ENCODE measurements around the gene PRR9. TPM values are rescaled to one million over a fixed set of nuclear protein-coding genes. Genes with fewer than 3 reads are reported as not detected.

PRR9 gene
- total and polyA plus RNA-seq, 2 experiments from 2014 or later, result not detected

DNA sequence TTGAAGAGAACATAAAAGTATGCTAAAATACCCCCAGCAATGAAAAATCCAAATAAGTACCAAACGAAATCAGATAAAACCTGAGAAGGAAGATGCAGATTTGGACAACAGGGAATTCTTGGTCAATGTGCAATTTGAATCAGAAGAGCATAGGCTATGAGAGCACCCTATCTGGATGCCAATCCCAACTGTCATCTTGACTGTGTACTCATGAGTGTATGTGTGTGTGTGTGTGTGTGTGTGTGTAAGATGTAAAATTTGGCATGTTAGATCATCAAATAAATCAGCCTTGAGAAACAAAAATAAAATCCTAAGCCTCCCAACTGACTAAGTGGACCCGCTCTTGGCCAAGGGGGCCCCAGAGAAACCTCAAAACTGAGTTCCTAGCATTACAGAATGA lies 48.7 kb upstream of the PRR9 start:
- Mint-ChIP-seq H3K4me3 (no peak overlapping the region), H3K27ac (no peak overlapping the region), H3K36me3 (ENCODE audit: low read depth) (no peaks in the 10 kb centered on the region), H3K4me1 (no peaks in the 10 kb centered on the region; the same call in 2 of the 3 replicates), H3K27me3 (ENCODE audit: insufficient read depth, low read depth, poor library complexity) (peaks cover 3% of the 10 kb centered on the region), H3K9me3 (no peaks in the 10 kb centered on the region; the same call in none of the 3 replicates)
- H3F3A ChIP-seq (replicated peaks; ENCODE audit: low read depth), result no peaks in the 10 kb centered on the region
- no peaks in the 10 kb centered on the region for H3K4me1 ChIP-seq (ENCODE audit: insufficient read depth)
- H3K27ac ChIP-seq (ENCODE audit: low read depth), result no peak overlapping the region
- H3K4me2 ChIP-seq, result no peak overlapping the region
- no peaks in the 10 kb centered on the region for H3K27me3 ChIP-seq (ENCODE audit: insufficient read depth)
- H3K9me2 ChIP-seq (ENCODE audit: insufficient read depth), result peaks cover 34% of the 10 kb centered on the region
- no peaks in the 10 kb centered on the region for H4K20me1 ChIP-seq (replicated peaks; ENCODE audit: insufficient read depth)
- ATAC-seq (no peak), DNase-seq (ENCODE audit: low spot score) (no peak)
- TF ChIP-seq NANOG (IDR thresholded peaks at IDR 0.05; ENCODE audit: borderline replicate concordance), result no peak
- TF ChIP-seq ZNF331 (CRISPR knock-in tag; IDR thresholded peaks at IDR 0.05; ENCODE audit: low read depth), result no peak
- no peak for TF ChIP-seq EZH2 (IDR thresholded peaks at IDR 0.05; ENCODE audit: low read depth, unreplicated experiment)
- TF ChIP-seq JUNB (IDR thresholded peaks at IDR 0.05; ENCODE audit: unreplicated experiment), result no peak
- no peak for TF ChIP-seq POLR2AphosphoS5 (IDR thresholded peaks at IDR 0.05; ENCODE audit: low read depth)
- H3K79me2 ChIP-seq (replicated peaks; ENCODE audit: insufficient read depth), result no peaks in the 10 kb centered on the region
- no peaks in the 10 kb centered on the region for H3K36me3 ChIP-seq (ENCODE audit: insufficient read depth)
- H3K4me3 ChIP-seq, result no peak overlapping the region
- no peak overlapping the region for H2AFZ ChIP-seq

GRCh38 chr1:153174624-153175023 lies 42.8 kb upstream of the PRR9 start:
- DNase-seq (ENCODE audit: low spot score), result no peak
- H3F3A ChIP-seq (replicated peaks; ENCODE audit: low read depth), result no peaks in the 10 kb centered on the region
- H4K20me1 ChIP-seq (replicated peaks; ENCODE audit: insufficient read depth), result no peaks in the 10 kb centered on the region
- ATAC-seq, result no peak
- H3K36me3 Mint-ChIP-seq (ENCODE audit: low read depth), result no peaks in the 10 kb centered on the region
- H3K27me3 Mint-ChIP-seq (ENCODE audit: insufficient read depth, low read depth, poor library complexity), result peaks cover 1% of the 10 kb centered on the region
- H3K4me2 ChIP-seq, result no peak overlapping the region
- H3K27me3 ChIP-seq (ENCODE audit: insufficient read depth), result no peaks in the 10 kb centered on the region
- H3K4me1 Mint-ChIP-seq, result no peaks in the 10 kb centered on the region; the same call in 2 of the 3 replicates
- 0 out of 2 replicates have a peak overlapping the region, but pooled peaks have one; percentile 6 for H2AFZ ChIP-seq
- H3K36me3 ChIP-seq (ENCODE audit: insufficient read depth), result no peaks in the 10 kb centered on the region
- no peak overlapping the region for H3K4me3 ChIP-seq
- no peaks in the 10 kb centered on the region; the same call in 2 of the 3 replicates for H3K9me3 Mint-ChIP-seq
- no peaks in the 10 kb centered on the region for H3K4me1 ChIP-seq (ENCODE audit: insufficient read depth)
- H3K9me2 ChIP-seq (ENCODE audit: insufficient read depth), result peaks cover 29% of the 10 kb centered on the region
- no peak overlapping the region for H3K4me3 Mint-ChIP-seq
- H3K27ac ChIP-seq (ENCODE audit: low read depth), result no peak overlapping the region
- no peak overlapping the region for H3K27ac Mint-ChIP-seq
- H3K79me2 ChIP-seq (replicated peaks; ENCODE audit: insufficient read depth), result no peaks in the 10 kb centered on the region
- TF ChIP-seq ZNF114 (CRISPR knock-in tag; IDR thresholded peaks at IDR 0.05), result no peak
- TF ChIP-seq, protein P1, sequence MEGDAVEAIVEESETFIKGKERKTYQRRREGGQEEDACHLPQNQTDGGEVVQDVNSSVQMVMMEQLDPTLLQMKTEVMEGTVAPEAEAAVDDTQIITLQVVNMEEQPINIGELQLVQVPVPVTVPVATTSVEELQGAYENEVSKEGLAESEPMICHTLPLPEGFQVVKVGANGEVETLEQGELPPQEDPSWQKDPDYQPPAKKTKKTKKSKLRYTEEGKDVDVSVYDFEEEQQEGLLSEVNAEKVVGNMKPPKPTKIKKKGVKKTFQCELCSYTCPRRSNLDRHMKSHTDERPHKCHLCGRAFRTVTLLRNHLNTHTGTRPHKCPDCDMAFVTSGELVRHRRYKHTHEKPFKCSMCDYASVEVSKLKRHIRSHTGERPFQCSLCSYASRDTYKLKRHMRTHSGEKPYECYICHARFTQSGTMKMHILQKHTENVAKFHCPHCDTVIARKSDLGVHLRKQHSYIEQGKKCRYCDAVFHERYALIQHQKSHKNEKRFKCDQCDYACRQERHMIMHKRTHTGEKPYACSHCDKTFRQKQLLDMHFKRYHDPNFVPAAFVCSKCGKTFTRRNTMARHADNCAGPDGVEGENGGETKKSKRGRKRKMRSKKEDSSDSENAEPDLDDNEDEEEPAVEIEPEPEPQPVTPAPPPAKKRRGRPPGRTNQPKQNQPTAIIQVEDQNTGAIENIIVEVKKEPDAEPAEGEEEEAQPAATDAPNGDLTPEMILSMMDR (conservative IDR thresholded peaks at IDR 0.05; ENCODE audit: low read depth in 2 of 2), result no peak
- no peak for TF ChIP-seq ZNF331 (CRISPR knock-in tag; IDR thresholded peaks at IDR 0.05; ENCODE audit: low read depth)
- TF ChIP-seq JUNB (IDR thresholded peaks at IDR 0.05; ENCODE audit: unreplicated experiment), result no peak
- TF ChIP-seq POLR2AphosphoS5 (IDR thresholded peaks at IDR 0.05; ENCODE audit: low read depth), result no peak
- TF ChIP-seq NANOG (IDR thresholded peaks at IDR 0.05; ENCODE audit: borderline replicate concordance), result no peak
- TF ChIP-seq, protein P2, sequence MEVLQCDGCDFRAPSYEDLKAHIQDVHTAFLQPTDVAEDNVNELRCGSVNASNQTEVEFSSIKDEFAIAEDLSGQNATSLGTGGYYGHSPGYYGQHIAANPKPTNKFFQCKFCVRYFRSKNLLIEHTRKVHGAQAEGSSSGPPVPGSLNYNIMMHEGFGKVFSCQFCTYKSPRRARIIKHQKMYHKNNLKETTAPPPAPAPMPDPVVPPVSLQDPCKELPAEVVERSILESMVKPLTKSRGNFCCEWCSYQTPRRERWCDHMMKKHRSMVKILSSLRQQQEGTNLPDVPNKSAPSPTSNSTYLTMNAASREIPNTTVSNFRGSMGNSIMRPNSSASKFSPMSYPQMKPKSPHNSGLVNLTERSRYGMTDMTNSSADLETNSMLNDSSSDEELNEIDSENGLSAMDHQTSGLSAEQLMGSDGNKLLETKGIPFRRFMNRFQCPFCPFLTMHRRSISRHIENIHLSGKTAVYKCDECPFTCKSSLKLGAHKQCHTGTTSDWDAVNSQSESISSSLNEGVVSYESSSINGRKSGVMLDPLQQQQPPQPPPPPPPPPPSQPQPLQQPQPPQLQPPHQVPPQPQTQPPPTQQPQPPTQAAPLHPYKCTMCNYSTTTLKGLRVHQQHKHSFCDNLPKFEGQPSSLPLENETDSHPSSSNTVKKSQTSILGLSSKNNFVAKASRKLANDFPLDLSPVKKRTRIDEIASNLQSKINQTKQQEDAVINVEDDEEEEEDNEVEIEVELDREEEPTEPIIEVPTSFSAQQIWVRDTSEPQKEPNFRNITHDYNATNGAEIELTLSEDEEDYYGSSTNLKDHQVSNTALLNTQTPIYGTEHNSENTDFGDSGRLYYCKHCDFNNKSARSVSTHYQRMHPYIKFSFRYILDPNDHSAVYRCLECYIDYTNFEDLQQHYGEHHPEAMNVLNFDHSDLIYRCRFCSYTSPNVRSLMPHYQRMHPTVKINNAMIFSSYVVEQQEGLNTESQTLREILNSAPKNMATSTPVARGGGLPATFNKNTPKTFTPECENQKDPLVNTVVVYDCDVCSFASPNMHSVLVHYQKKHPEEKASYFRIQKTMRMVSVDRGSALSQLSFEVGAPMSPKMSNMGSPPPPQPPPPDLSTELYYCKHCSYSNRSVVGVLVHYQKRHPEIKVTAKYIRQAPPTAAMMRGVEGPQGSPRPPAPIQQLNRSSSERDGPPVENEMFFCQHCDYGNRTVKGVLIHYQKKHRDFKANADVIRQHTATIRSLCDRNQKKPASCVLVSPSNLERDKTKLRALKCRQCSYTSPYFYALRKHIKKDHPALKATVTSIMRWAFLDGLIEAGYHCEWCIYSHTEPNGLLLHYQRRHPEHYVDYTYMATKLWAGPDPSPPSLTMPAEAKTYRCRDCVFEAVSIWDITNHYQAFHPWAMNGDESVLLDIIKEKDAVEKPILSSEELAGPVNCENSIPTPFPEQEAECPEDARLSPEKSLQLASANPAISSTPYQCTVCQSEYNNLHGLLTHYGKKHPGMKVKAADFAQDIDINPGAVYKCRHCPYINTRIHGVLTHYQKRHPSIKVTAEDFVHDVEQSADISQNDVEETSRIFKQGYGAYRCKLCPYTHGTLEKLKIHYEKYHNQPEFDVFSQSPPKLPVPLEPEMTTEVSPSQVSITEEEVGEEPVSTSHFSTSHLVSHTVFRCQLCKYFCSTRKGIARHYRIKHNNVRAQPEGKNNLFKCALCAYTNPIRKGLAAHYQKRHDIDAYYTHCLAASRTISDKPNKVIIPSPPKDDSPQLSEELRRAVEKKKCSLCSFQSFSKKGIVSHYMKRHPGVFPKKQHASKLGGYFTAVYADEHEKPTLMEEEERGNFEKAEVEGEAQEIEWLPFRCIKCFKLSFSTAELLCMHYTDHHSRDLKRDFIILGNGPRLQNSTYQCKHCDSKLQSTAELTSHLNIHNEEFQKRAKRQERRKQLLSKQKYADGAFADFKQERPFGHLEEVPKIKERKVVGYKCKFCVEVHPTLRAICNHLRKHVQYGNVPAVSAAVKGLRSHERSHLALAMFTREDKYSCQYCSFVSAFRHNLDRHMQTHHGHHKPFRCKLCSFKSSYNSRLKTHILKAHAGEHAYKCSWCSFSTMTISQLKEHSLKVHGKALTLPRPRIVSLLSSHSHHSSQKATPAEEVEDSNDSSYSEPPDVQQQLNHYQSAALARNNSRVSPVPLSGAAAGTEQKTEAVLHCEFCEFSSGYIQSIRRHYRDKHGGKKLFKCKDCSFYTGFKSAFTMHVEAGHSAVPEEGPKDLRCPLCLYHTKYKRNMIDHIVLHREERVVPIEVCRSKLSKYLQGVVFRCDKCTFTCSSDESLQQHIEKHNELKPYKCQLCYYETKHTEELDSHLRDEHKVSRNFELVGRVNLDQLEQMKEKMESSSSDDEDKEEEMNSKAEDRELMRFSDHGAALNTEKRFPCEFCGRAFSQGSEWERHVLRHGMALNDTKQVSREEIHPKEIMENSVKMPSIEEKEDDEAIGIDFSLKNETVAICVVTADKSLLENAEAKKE (CRISPR knock-in tag; IDR thresholded peaks at IDR 0.05), result no peak
- no peak for TF ChIP-seq ETS1 (IDR thresholded peaks at IDR 0.05)
- TF ChIP-seq STAT1 (IDR thresholded peaks at IDR 0.05; ENCODE audit: unreplicated experiment), result no peak
- no peak for TF ChIP-seq EZH2 (IDR thresholded peaks at IDR 0.05; ENCODE audit: low read depth, unreplicated experiment)
- no peak for TF ChIP-seq CREB1 (CRISPR knock-in tag; IDR thresholded peaks at IDR 0.05; ENCODE audit: low read depth)
